GM19324 (cell line): ENCODE data around the gene MDN1.
"Not testable (repeated sequence)": the region's sequence is repeated elsewhere in the genome, so short reads cannot be mapped to it uniquely, and the experiment has no call there.

Source experiments
- ATAC-seq: cut with Tn5 transposase; IDR thresholded peaks from one replicate; pipeline ENCODE4 v1.9.1; 2021; ENCODE audit warnings: mild to moderate bottlenecking, moderate library complexity; ENCODE audit not compliant: unreplicated experiment, low FRiP score

MDN1 gene, protein sequence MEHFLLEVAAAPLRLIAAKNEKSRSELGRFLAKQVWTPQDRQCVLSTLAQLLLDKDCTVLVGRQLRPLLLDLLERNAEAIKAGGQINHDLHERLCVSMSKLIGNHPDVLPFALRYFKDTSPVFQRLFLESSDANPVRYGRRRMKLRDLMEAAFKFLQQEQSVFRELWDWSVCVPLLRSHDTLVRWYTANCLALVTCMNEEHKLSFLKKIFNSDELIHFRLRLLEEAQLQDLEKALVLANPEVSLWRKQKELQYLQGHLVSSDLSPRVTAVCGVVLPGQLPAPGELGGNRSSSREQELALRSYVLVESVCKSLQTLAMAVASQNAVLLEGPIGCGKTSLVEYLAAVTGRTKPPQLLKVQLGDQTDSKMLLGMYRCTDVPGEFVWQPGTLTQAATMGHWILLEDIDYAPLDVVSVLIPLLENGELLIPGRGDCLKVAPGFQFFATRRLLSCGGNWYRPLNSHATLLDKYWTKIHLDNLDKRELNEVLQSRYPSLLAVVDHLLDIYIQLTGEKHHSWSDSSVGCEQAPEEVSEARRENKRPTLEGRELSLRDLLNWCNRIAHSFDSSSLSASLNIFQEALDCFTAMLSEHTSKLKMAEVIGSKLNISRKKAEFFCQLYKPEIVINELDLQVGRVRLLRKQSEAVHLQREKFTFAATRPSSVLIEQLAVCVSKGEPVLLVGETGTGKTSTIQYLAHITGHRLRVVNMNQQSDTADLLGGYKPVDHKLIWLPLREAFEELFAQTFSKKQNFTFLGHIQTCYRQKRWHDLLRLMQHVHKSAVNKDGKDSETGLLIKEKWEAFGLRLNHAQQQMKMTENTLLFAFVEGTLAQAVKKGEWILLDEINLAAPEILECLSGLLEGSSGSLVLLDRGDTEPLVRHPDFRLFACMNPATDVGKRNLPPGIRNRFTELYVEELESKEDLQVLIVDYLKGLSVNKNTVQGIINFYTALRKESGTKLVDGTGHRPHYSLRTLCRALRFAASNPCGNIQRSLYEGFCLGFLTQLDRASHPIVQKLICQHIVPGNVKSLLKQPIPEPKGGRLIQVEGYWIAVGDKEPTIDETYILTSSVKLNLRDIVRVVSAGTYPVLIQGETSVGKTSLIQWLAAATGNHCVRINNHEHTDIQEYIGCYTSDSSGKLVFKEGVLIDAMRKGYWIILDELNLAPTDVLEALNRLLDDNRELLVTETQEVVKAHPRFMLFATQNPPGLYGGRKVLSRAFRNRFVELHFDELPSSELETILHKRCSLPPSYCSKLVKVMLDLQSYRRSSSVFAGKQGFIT (N-terminal part only)

DNA sequence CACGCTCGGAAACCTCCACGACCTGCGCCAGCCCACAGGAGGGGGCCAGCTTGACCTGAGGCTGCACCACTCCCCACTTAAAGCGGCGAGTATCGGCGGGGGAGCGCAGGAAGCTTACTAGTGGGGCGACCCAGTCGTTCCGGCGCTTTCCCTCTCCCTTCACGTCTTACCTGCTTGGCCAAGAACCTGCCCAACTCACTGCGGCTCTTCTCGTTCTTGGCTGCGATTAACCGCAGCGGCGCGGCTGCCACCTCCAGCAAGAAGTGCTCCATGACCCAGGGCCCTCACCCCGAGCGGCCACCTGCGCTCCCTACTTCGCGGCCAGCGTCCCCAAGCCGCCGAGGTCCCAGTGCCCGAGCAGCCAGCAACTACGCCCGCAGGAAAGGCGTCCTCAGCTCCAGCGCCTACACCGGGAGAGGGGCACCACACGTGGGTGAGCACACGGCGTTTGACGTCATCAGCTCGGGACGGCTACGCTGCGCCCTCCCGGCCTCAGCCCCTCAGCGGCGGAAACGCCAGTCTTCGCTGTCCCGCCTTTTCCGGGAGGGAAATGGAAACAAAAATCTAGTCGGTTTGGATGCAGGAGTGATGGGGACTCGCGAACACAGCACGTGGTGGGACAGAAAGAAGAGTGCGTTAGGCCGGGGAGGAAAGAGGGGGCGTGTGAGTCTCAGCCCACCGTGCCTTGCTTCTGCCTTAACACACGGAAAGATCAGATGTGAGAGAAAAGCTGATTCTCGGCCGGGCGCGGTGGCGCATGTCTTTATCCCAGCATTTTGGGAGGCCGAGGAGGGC is at the start of gene MDN1:
Gene MDN1, minus strand, starts transcription at position 459 of the 795 bp plus-strand sequence. Its CDS starts 187 bp downstream, at position 272.
- peak; percentile 97 for ATAC-seq

- no peak for ATAC-seq
Measured at GRCh38 chr6:89866024-89866678, 46.6 kb upstream of the MDN1 start.

GRCh38 chr6:89862698-89863097 is 43.1 kb upstream of the MDN1 start:
- no peak for ATAC-seq

GRCh38 chr6:89862273-89862672 is 42.7 kb upstream of the MDN1 start:
- peak; percentile 64 for ATAC-seq

DNA sequence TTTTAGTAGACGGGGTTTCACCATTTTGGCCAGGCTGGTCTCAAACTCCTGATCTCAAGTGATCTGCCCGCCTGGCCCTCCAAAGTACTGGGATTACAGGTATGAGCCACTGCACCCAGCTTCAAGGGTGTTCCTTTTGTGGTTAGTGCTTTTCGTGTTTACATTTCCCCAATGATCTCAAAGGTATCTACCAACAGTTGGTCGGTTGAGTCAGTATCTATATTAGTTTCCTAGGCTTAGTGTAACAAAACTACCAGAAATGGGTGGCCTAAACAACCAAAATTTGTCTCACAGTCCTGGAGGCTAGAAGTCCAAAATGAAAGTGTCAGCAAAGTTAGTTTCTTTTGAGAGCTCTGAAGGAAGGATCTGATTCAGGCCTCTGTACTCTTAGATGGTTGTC is 40.1 kb upstream of the MDN1 start:
- no peak for ATAC-seq

GRCh38 chr6:89858041-89858440 is 38.4 kb upstream of the MDN1 start:
- ATAC-seq, result no peak

GRCh38 chr6:89853068-89853467 is 33.5 kb upstream of the MDN1 start:
- ATAC-seq, result no peak

DNA sequence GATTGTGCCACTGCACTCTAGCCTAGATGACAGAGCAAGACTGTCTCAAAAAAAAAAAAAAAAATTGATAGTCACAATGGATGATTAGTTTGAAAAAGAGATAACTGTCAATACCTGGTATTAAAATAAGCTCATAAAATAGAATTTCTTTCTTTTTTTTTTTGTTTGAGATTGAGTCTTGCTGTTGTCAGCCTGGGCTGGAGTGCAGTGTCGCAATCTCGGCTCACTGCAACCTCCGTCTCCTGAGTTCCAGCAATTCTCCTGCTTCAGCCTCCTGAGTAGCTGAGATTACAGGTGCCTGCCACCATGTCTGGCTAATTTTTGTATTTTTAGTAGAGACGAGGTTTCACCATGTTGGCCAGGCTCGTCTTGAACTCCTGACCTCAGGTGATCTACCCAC is 27.9 kb upstream of the MDN1 start:
- ATAC-seq, result not testable (repeated sequence)

- ATAC-seq, result no peak
Measured at GRCh38 chr6:89843070-89843469, 23.5 kb upstream of the MDN1 start.

DNA sequence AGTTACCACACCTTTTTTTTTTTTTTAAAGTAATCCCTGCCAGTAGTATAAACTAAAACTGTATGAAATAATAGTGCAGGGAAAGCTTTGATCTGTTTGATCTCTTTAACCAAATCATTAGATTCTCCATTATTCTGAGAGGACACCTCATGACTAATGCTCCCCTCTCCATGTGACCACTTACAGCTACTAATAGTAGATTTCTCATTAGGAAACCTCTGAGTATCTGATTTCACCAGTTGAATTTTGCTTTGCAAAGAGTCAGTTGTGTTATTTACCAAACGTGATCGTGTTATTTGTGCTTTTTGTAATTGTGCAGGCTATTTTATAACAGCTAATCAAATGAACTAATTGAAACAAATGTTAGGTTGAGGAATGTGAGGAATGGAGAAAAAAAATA is 22.6 kb upstream of the MDN1 start:
- ATAC-seq, result no peak

DNA sequence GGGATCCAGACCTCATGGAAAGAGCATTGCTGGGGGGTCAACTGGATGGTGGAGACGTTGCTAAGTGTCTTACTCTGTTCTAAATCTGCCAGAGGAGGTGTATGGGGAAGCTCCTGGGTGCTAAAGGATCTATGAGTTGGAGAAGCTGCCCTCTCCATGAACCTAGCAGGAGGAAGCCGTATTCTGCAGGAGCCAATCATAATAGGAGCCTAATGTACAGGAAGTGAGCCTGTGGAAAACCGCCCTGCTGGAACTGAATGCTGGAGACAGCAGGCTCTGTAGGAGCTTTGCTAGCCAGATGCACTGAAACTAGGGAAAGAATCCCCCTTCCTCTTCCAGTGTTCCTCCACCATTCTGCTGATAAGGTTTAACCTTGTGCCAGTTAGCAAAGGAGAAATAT is 20.9 kb upstream of the MDN1 start:
- no peak for ATAC-seq

- no peak for ATAC-seq
Measured at GRCh38 chr6:89836639-89837222, 17.1 kb upstream of the MDN1 start.

- ATAC-seq, result peak; percentile 96
Measured at GRCh38 chr6:89834884-89835792, 15.5 kb upstream of the MDN1 start.

DNA sequence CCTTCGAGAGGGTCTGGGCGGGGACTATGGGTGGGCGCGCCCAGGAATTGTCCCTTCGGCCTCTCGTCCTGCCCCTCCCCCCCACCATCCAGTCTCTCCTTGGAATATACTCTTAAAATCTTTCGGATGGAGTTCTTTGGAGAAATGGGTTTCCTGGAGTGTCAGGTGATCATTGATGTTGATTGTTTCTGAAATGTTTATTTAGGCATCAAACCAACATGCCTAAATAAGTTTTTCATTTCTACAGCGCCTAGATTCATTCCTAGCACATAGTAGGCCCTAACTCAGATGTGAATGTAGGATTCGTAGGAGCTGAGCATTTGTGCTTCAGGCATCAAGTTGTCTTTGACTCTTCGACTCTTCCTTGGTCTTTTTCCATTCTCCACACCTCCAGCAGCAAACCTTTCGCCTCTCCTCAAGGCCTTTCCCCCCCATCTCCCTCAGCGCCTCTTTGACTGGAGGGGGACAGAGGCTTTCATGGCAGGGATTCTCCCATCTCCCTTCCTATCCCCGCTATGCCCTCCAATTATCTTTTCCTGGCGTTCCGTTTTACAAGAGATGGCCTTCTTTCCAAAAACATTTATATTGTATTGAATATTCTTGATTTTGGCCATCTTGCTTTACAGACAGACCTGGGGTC is 10.7 kb upstream of the MDN1 start:
- ATAC-seq, result no peak

- peak; percentile 99 for ATAC-seq
Measured at GRCh38 chr6:89829472-89830169, 10.0 kb upstream of the MDN1 start, which contains the start of gene CASP8AP2. Gene CASP8AP2, plus strand, starts transcription at chr6:89829880.

GRCh38 chr6:89828988-89829471 is 9.4 kb upstream of the MDN1 start:
- ATAC-seq, result peak; percentile 39
